SK-N-SH (cell line): ENCODE results near the gene SLC10A6.

Experiments
- RFX5 ChIP-seq: IDR thresholded peaks from 2 replicates; pipeline ENCODE4 v1.6.1; 2012; ENCODE audit warnings: mild to moderate bottlenecking, improper control_type of control experiment, low read length
- SIN3A ChIP-seq: IDR thresholded peaks from 2 replicates; pipeline ENCODE4 v1.6.1; 2012; ENCODE audit warnings: low read depth, mild to moderate bottlenecking, low read length, moderate library complexity, borderline replicate concordance
- TF ChIP-seq, protein P1 (sequence below): fragments of 200-600 bp; sonication (generic); IDR thresholded peaks from 2 replicates; pipeline ENCODE4 v1.6.1; 2017; ENCODE audit warnings: antibody characterized with exemption, mild to moderate bottlenecking, moderate library complexity
- TF ChIP-seq, protein P2 (sequence below): IDR thresholded peaks from 2 replicates; pipeline ENCODE4 v1.4.0; 2012; ENCODE audit warnings: low read depth

DNA sequence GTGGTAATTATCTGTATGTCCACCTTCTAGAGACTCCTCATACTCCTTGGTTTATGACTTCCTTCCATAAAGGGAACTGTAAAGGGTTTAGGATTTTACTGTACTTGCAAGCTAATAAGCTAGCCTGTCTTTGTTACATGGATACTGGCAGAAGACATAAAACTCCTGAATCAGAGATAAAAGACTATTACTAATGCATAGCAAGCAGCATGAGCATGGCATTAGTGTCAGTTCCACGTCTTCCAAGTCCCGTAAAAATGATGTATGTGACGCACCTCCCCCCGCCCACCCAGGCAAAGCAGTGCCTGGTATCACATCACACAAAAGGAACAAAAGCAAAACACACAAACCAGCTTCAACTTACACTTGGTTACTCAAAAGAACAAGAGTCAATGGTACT is 71.0 kb downstream of the SLC10A6 start:
- TF ChIP-seq, protein P1, sequence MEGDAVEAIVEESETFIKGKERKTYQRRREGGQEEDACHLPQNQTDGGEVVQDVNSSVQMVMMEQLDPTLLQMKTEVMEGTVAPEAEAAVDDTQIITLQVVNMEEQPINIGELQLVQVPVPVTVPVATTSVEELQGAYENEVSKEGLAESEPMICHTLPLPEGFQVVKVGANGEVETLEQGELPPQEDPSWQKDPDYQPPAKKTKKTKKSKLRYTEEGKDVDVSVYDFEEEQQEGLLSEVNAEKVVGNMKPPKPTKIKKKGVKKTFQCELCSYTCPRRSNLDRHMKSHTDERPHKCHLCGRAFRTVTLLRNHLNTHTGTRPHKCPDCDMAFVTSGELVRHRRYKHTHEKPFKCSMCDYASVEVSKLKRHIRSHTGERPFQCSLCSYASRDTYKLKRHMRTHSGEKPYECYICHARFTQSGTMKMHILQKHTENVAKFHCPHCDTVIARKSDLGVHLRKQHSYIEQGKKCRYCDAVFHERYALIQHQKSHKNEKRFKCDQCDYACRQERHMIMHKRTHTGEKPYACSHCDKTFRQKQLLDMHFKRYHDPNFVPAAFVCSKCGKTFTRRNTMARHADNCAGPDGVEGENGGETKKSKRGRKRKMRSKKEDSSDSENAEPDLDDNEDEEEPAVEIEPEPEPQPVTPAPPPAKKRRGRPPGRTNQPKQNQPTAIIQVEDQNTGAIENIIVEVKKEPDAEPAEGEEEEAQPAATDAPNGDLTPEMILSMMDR: no peak
- TF ChIP-seq, protein P2, sequence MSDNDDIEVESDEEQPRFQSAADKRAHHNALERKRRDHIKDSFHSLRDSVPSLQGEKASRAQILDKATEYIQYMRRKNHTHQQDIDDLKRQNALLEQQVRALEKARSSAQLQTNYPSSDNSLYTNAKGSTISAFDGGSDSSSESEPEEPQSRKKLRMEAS: no peak
- no peak for TF ChIP-seq RFX5
- no peak for TF ChIP-seq SIN3A
